Measurements from ENCODE around the gene KRTAP2-2. TPM values are rescaled to one million over a fixed set of nuclear protein-coding genes. Genes with fewer than 3 reads are reported as not detected.
"Not testable (repeated sequence)": the region's sequence is repeated elsewhere in the genome, so short reads cannot be mapped to it uniquely, and the experiment has no call there.

KRTAP2-2 gene
- total and polyA plus RNA-seq, 10 of the 15 experiments (the other 5 are each of a cell fraction or from before 2014, with no cell fraction given) = not detected

DNA sequence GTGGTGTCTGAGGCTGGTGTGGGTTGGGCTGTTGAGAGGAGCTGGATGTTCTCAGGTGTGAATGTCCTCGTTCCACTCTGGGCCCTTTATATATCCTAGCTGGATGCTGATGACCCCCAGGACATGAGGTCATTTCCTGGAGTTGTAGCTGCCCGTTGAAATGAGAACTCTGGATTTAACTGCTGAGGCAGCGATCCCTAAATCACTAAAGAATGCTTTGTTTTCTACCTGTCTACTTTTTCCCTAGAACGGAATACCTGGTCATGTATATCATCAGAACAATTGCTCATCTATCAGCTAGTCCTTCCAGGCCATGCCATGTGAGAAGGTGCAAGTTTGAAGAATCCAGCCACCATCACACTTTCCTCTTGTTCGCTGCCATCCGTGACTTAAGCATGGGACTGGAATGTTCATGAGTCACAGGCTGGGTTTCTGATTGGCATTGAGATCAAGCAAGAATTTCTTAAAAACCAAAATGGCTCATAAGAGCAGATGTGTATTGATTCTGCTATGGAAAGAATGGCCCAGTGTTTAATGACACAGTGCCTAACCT, 5.1 kb upstream of the KRTAP2-2 start, which contains the start of gene KRTAP2-3:
Gene KRTAP2-3, minus strand, starts transcription at position 63 of the 553 bp plus-strand sequence. CDS start 64 bp downstream, outside the sequence.
- H4K20me1 ChIP-seq (ENCODE audit: control insufficient read depth, insufficient read depth) = no peaks in the 10 kb centered on the region
- BruUV-seq (replicated peaks) = no TSS peak
- 23% methylated on average over 6 of the region's 6 CpGs for WGBS (ENCODE audit: insufficient coverage, insufficient replicate concordance, low lambda C conversion rate, missing lambda C conversion rate)
- intact Hi-C loops (cut with micrococcal nuclease; ENCODE audit: unreplicated experiment) = no loop called here
- no peaks in the 10 kb centered on the region for H3K9me3 ChIP-seq (replicated peaks; ENCODE audit: control insufficient read depth, insufficient read depth, low read length)
- H3K36me3 ChIP-seq (ENCODE audit: control insufficient read depth in 2 of 2, insufficient read depth in 2 of 2, low read length in 1 of 2) = no peaks in the 10 kb centered on the region
- no peak within 1 kb of the TSS for H3K4me2 ChIP-seq (ENCODE audit: control insufficient read depth, insufficient read depth)
- no peak for TF ChIP-seq LARP7 (IDR thresholded peaks at IDR 0.05)
- no peak for TF ChIP-seq RAD51 (IDR thresholded peaks at IDR 0.05)
- TF ChIP-seq NFYA (IDR thresholded peaks at IDR 0.05; ENCODE audit: borderline replicate concordance, low read depth, low read length) = no peak
- TF ChIP-seq, protein P1, sequence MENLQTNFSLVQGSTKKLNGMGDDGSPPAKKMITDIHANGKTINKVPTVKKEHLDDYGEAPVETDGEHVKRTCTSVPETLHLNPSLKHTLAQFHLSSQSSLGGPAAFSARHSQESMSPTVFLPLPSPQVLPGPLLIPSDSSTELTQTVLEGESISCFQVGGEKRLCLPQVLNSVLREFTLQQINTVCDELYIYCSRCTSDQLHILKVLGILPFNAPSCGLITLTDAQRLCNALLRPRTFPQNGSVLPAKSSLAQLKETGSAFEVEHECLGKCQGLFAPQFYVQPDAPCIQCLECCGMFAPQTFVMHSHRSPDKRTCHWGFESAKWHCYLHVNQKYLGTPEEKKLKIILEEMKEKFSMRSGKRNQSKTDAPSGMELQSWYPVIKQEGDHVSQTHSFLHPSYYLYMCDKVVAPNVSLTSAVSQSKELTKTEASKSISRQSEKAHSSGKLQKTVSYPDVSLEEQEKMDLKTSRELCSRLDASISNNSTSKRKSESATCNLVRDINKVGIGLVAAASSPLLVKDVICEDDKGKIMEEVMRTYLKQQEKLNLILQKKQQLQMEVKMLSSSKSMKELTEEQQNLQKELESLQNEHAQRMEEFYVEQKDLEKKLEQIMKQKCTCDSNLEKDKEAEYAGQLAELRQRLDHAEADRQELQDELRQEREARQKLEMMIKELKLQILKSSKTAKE (IDR thresholded peaks at IDR 0.05; ENCODE audit: low read depth, poor library complexity, severe bottlenecking) = no peak
- H3K79me2 ChIP-seq (ENCODE audit: control insufficient read depth, insufficient read depth, low read length) = no peaks in the 10 kb centered on the region
- H3K4me1 ChIP-seq (ENCODE audit: control insufficient read depth, insufficient read depth, low read length) = no peaks in the 10 kb centered on the region
- no peaks in the 10 kb centered on the region; a peak in 1 of 4 replicates for H3K27me3 ChIP-seq (replicated peaks in 1 of 2; ENCODE audit: control insufficient read depth in 2 of 2, insufficient read depth in 2 of 2, low read length in 1 of 2)
- RAD21 ChIA-PET (ENCODE audit: unreplicated experiment) = no interaction called here
- ATAC-seq (no peak), DNase-seq (ENCODE audit: low read depth, low spot score) (no peak), FAIRE-seq (no peak)
- no peak within 1 kb of the TSS for H2AFZ ChIP-seq (ENCODE audit: control insufficient read depth, low read depth, low read length)
- POLR2A ChIA-PET = no interaction called here
- in situ Hi-C loops (cut with MboI) = no loop called here
- CTCF ChIA-PET = no interaction called here
- no peak within 1 kb of the TSS for H3K27ac ChIP-seq (ENCODE audit: control insufficient read depth, insufficient read depth)
- H3K9ac ChIP-seq (ENCODE audit: control insufficient read depth, insufficient read depth, low read length) = no peak within 1 kb of the TSS
- SMC1A ChIA-PET (ENCODE audit: uncharacterized antibody, unreplicated experiment) = no interaction called here
- no peak within 1 kb of the TSS for H3K4me3 ChIP-seq

- POLR2A ChIA-PET; RAD21 ChIA-PET (ENCODE audit: unreplicated experiment); H3K27ac ChIP-seq (ENCODE audit: control insufficient read depth, insufficient read depth); H3K4me1 ChIP-seq (ENCODE audit: control insufficient read depth, insufficient read depth, low read length); H3K9ac ChIP-seq (ENCODE audit: control insufficient read depth, insufficient read depth, low read length); H3K79me2 ChIP-seq (ENCODE audit: control insufficient read depth, insufficient read depth, low read length); BruUV-seq (replicated peaks); H3K4me3 ChIP-seq; H2AFZ ChIP-seq (ENCODE audit: control insufficient read depth, low read depth, low read length); CTCF ChIA-PET; H3K27me3 ChIP-seq (replicated peaks in 1 of 2; ENCODE audit: control insufficient read depth in 2 of 2, insufficient read depth in 2 of 2, low read length in 1 of 2); H3K9me3 ChIP-seq (replicated peaks; ENCODE audit: control insufficient read depth, insufficient read depth, low read length); DNase-seq (ENCODE audit: low read depth, low spot score); H3K4me2 ChIP-seq (ENCODE audit: control insufficient read depth, insufficient read depth); FAIRE-seq; intact Hi-C loops (cut with micrococcal nuclease; ENCODE audit: unreplicated experiment); ATAC-seq; H3K36me3 ChIP-seq (ENCODE audit: control insufficient read depth in 2 of 2, insufficient read depth in 2 of 2, low read length in 1 of 2); in situ Hi-C loops (cut with MboI); H4K20me1 ChIP-seq (ENCODE audit: control insufficient read depth, insufficient read depth): not testable (repeated sequence)
- SMC1A ChIA-PET (ENCODE audit: uncharacterized antibody, unreplicated experiment) = interaction anchor here (0.6 kb wide), 1 partner anchor 387 kb away, joined by 3 read pairs; no protein-coding TSS in a partner anchor
- 47% methylated on average over 10 of the region's 31 CpGs for WGBS (ENCODE audit: insufficient coverage, insufficient replicate concordance, low lambda C conversion rate, missing lambda C conversion rate)
Measured at GRCh38 chr17:41059276-41060051, 4.4 kb upstream of the KRTAP2-2 start.

All from GM12878 (cell line).